ENCODE data around the gene ZNF277. TPM values are rescaled to one million over a fixed set of nuclear protein-coding genes. Genes with fewer than 3 reads are reported as not detected.

Gene ZNF277
- total and polyA plus RNA-seq, 2 donors (not counting 3 experiments of a cell fraction or from before 2014, with no cell fraction given), result 7.8 to 22.6 TPM

DNA sequence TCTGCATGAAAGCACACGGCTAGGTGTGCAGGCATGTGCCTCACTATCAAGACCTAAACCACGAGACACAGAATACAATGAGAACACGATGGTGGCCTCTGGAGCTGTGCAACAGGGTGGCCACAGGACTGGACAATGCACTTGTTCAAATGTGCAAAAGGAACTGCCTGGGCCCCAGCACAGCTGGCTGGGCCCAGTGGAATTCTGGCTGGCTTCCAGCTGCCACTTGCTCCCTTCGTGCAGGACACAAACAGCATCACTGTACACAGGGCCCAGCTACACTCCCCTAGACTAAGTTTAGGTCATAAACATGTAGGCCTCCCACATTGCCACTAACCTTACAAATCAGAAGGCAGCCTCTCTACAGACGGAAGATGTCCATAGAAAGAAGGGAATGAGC lies 23.7 kb upstream of the ZNF277 start:
- no peak overlapping the region for H3K9ac ChIP-seq (replicated peaks; ENCODE audit: extremely low read depth, insufficient read depth, low read length)
- BruUV-seq (replicated peaks), result no TSS peak
- no peak overlapping the region for H3K4me3 ChIP-seq (replicated peaks in 1 of 3; ENCODE audit: insufficient read depth in 1 of 3, low read depth in 1 of 3, low read length in 3 of 3)
- no peaks in the 10 kb centered on the region for H3K9me3 ChIP-seq (replicated peaks; ENCODE audit: control insufficient read depth, insufficient read depth, low read length)
- H3K27ac ChIP-seq (ENCODE audit: insufficient read depth, low read depth, low read length), result no peak overlapping the region
- no peak overlapping the region for H3K4me2 ChIP-seq (ENCODE audit: insufficient read depth, low read length)
- H3K9me1 ChIP-seq (replicated peaks; ENCODE audit: control insufficient read depth, extremely low read depth, insufficient read depth, low read length), result no peaks in the 10 kb centered on the region
- H3K36me3 ChIP-seq (ENCODE audit: control insufficient read depth in 2 of 2, extremely low read depth in 1 of 2, insufficient read depth in 2 of 2, low read length in 2 of 2), result no peaks in the 10 kb centered on the region
- no peak overlapping the region for H2AFZ ChIP-seq (ENCODE audit: low read depth, low read length)
- CTCF ChIA-PET, result interaction anchor here (2.3 kb wide), 1 partner anchor 10 kb away, joined by 8 read pairs; no protein-coding TSS in a partner anchor
- H3K27me3 ChIP-seq (ENCODE audit: control insufficient read depth in 2 of 2, insufficient read depth in 2 of 2, low read length in 2 of 2), result no peaks in the 10 kb centered on the region
- no peak for DNase-seq (ENCODE audit: low read depth, low spot score)
- peaks cover 56% of the 10 kb centered on the region for H3K4me1 ChIP-seq (ENCODE audit: control insufficient read depth, extremely low read depth, insufficient read depth, low read length)
- intact Hi-C loops (cut with micrococcal nuclease), result no loop called here
- POLR2A ChIA-PET, result interaction anchor here (0.6 kb wide), 1 partner anchor 12 kb away, joined by 3 read pairs; no protein-coding TSS in a partner anchor
- dilution Hi-C loops (cut with MboI; ENCODE audit: extremely low pct_ligation_motif_present, low sequenced_read_pairs), result no loop called here
- no peak for TF ChIP-seq JUN (IDR thresholded peaks at IDR 0.05; ENCODE audit: borderline replicate concordance, insufficient read depth, insufficient read length, low read depth)
- TF ChIP-seq, protein P1, sequence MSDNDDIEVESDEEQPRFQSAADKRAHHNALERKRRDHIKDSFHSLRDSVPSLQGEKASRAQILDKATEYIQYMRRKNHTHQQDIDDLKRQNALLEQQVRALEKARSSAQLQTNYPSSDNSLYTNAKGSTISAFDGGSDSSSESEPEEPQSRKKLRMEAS (IDR thresholded peaks at IDR 0.05; ENCODE audit: insufficient read depth, insufficient read length), result no peak
- TF ChIP-seq, protein P2, sequence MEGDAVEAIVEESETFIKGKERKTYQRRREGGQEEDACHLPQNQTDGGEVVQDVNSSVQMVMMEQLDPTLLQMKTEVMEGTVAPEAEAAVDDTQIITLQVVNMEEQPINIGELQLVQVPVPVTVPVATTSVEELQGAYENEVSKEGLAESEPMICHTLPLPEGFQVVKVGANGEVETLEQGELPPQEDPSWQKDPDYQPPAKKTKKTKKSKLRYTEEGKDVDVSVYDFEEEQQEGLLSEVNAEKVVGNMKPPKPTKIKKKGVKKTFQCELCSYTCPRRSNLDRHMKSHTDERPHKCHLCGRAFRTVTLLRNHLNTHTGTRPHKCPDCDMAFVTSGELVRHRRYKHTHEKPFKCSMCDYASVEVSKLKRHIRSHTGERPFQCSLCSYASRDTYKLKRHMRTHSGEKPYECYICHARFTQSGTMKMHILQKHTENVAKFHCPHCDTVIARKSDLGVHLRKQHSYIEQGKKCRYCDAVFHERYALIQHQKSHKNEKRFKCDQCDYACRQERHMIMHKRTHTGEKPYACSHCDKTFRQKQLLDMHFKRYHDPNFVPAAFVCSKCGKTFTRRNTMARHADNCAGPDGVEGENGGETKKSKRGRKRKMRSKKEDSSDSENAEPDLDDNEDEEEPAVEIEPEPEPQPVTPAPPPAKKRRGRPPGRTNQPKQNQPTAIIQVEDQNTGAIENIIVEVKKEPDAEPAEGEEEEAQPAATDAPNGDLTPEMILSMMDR (IDR thresholded peaks at IDR 0.05; ENCODE audit: extremely low read depth in 1 of 2, insufficient read depth in 1 of 2, low read depth in 1 of 2, low read length in 2 of 2), result no peak
- TF ChIP-seq MYC (IDR thresholded peaks at IDR 0.05; ENCODE audit: low read depth, low read length), result no peak
- peaks cover 100% of the 10 kb centered on the region for H3K79me2 ChIP-seq (ENCODE audit: control insufficient read depth, insufficient read depth, low read length)
- no peak for FAIRE-seq
- no peaks in the 10 kb centered on the region for H4K20me1 ChIP-seq (replicated peaks; ENCODE audit: control insufficient read depth, extremely low read depth, insufficient read depth, low read length)

DNA sequence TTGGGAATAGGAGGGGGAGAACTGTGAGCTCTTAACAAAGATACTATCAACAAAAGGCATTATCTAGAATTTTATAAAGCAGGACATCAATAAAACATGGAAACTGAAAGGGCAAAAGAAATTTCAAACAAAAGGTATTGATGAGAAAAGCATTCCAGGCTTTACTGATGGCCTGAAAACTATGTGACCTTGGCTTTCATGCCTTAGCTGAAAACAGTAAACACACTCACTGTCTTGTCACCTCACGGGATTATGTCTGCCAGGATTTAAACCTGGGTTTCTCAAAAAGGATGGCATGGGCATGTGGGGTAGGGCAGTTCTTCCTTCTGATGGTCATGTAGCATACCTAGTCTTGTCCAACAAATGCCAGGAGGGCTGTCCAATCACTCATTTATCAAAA lies 23.2 kb upstream of the ZNF277 start:
- Histone ChIP-seq H3K27ac (ENCODE audit: insufficient read depth, low read depth, low read length) (no peak overlapping the region), H3K4me3 (replicated peaks in 1 of 3; ENCODE audit: insufficient read depth in 1 of 3, low read depth in 1 of 3, low read length in 3 of 3) (no peak overlapping the region), H3K9ac (replicated peaks; ENCODE audit: extremely low read depth, insufficient read depth, low read length) (no peak overlapping the region), H3K27me3 (ENCODE audit: control insufficient read depth in 2 of 2, insufficient read depth in 2 of 2, low read length in 2 of 2) (no peaks in the 10 kb centered on the region), H3K9me1 (replicated peaks; ENCODE audit: control insufficient read depth, extremely low read depth, insufficient read depth, low read length) (no peaks in the 10 kb centered on the region), H3K4me1 (ENCODE audit: control insufficient read depth, extremely low read depth, insufficient read depth, low read length) (peaks cover 60% of the 10 kb centered on the region), H2AFZ (ENCODE audit: low read depth, low read length) (no peak overlapping the region), H4K20me1 (replicated peaks; ENCODE audit: control insufficient read depth, extremely low read depth, insufficient read depth, low read length) (no peaks in the 10 kb centered on the region), H3K9me3 (replicated peaks; ENCODE audit: control insufficient read depth, insufficient read depth, low read length) (no peaks in the 10 kb centered on the region), H3K36me3 (ENCODE audit: control insufficient read depth in 2 of 2, extremely low read depth in 1 of 2, insufficient read depth in 2 of 2, low read length in 2 of 2) (no peaks in the 10 kb centered on the region), H3K79me2 (ENCODE audit: control insufficient read depth, insufficient read depth, low read length) (peaks cover 100% of the 10 kb centered on the region), H3K4me2 (ENCODE audit: insufficient read depth, low read length) (no peak overlapping the region)
- ChIA-PET CTCF (interaction anchor here (2.3 kb wide), 1 partner anchor 10 kb away, joined by 8 read pairs; no protein-coding TSS in a partner anchor), POLR2A (interaction anchor here (0.6 kb wide), 1 partner anchor 13 kb away, joined by 3 read pairs; no protein-coding TSS in a partner anchor)
- TF ChIP-seq GATA2 (IDR thresholded peaks at IDR 0.05; ENCODE audit: insufficient read depth, insufficient read length, low read depth, low read length), result no peak
- no peak for TF ChIP-seq POLR2A (IDR thresholded peaks at IDR 0.05; ENCODE audit: low read depth, low read length)
- TF ChIP-seq EZH2 (IDR thresholded peaks at IDR 0.05; ENCODE audit: borderline replicate concordance, low read depth, low read length, severe bottlenecking), result no peak
- TF ChIP-seq FOS (IDR thresholded peaks at IDR 0.05; ENCODE audit: borderline replicate concordance, insufficient read depth, low read length), result no peak
- TF ChIP-seq, protein P1 (IDR thresholded peaks at IDR 0.05; ENCODE audit: insufficient read depth, insufficient read length), result no peak
- no peak for TF ChIP-seq MYC (IDR thresholded peaks at IDR 0.05; ENCODE audit: low read depth, low read length)
- no peak for TF ChIP-seq POLR2AphosphoS5 (IDR thresholded peaks at IDR 0.05; ENCODE audit: insufficient read depth, low read depth, low read length)
- TF ChIP-seq, protein P2 (IDR thresholded peaks at IDR 0.05; ENCODE audit: extremely low read depth in 1 of 2, insufficient read depth in 1 of 2, low read depth in 1 of 2, low read length in 2 of 2), result no peak
- no peak for TF ChIP-seq JUN (IDR thresholded peaks at IDR 0.05; ENCODE audit: borderline replicate concordance, insufficient read depth, insufficient read length, low read depth)
- FAIRE-seq (no peak), DNase-seq (ENCODE audit: low read depth, low spot score) (no peak)
- intact Hi-C loops (cut with micrococcal nuclease), result no loop called here
- dilution Hi-C loops (cut with MboI; ENCODE audit: extremely low pct_ligation_motif_present, low sequenced_read_pairs), result no loop called here
- no TSS peak for BruUV-seq (replicated peaks)

Measured in endothelial cell of umbilical vein (primary cell).